Neutrophil (primary cell): Measurements from ENCODE around the gene KNDC1.
A peak's percentile ranks its signal among the peaks of the same experiment; 100 is the strongest.

ENCODE experiments used
- H3K27ac ChIP-seq: fragments of 200-600 bp; sonication (generic); 2 replicates; pipeline ENCODE4 v1.5.1; 2016; ENCODE audit warnings: mild to moderate bottlenecking, moderate library complexity
- H3K27me3 ChIP-seq: fragments of 200-600 bp; sonication (generic); 2 replicates; pipeline ENCODE4 v1.6.0; 2016; ENCODE audit warnings: mild to moderate bottlenecking
- H3K36me3 ChIP-seq: fragments of 200-600 bp; sonication (generic); 2 replicates; pipeline ENCODE4 v1.5.1; 2017
- H3K4me1 ChIP-seq, 2 experiments: fragments of 200-600 bp in 1 of 2; sonication (generic) in 1 of 2; 1 replicate in 1 of 2; 2 replicates in 1 of 2; pipeline versions ENCODE4 v1.5.1 to v1.6.1; 2013 to 2016; ENCODE audit warnings: low read depth in 1 of 2, low read length in 1 of 2, mild to moderate bottlenecking in 1 of 2, moderate library complexity in 1 of 2; ENCODE audit not compliant: control insufficient read depth in 1 of 2, insufficient read depth in 1 of 2
- H3K4me3 ChIP-seq, 2 experiments: fragments of 200-600 bp in 1 of 2; sonication (generic) in 1 of 2; 1 replicate in 1 of 2; 2 replicates in 1 of 2; pipeline ENCODE4 v1.5.1; 2013 to 2016; ENCODE audit warnings: low read depth in 1 of 2, low read length in 1 of 2, mild to moderate bottlenecking in 1 of 2, moderate library complexity in 1 of 2
- H3K9me3 ChIP-seq: fragments of 200-600 bp; sonication (generic); 2 replicates; pipeline ENCODE4 v1.5.1; 2016
- CTCF ChIP-seq: fragments of 200-600 bp; sonication (generic); IDR thresholded peaks from 2 replicates; pipeline ENCODE4 v1.5.1; 2016; ENCODE audit warnings: antibody characterized with exemption

The KNDC1 gene

GRCh38 chr10:133255323-133255722 lies 95.3 kb downstream of the KNDC1 start:
- Histone ChIP-seq H3K4me3 (no peak overlapping the region), H3K36me3 (no peaks in the 10 kb centered on the region), H3K27ac (no peak overlapping the region), H3K4me1 (peaks cover 35 to 41% of the 10 kb centered on the region in 2 experiments), H3K9me3 (no peaks in the 10 kb centered on the region), H3K27me3 (peaks cover 49% of the 10 kb centered on the region)
- no peak for TF ChIP-seq CTCF

GRCh38 chr10:133257489-133258065 lies 97.6 kb downstream of the KNDC1 start:
- Histone ChIP-seq H3K4me3 (peak overlapping the region; percentile 33 to 58), H3K36me3 (peaks cover 6% of the 10 kb centered on the region), H3K9me3 (no peaks in the 10 kb centered on the region), H3K27me3 (peaks cover 40% of the 10 kb centered on the region), H3K27ac (peak overlapping the region; percentile 94), H3K4me1 (peaks cover 55 to 58% of the 10 kb centered on the region in 2 experiments)
- peak; percentile 69 for TF ChIP-seq CTCF

GRCh38 chr10:133258066-133258817 lies 98.2 kb downstream of the KNDC1 start:
- Histone ChIP-seq H3K36me3 (peaks cover 13% of the 10 kb centered on the region), H3K27me3 (peaks cover 40% of the 10 kb centered on the region), H3K4me1 (peaks cover 61% of the 10 kb centered on the region in 2 experiments), H3K9me3 (no peaks in the 10 kb centered on the region), H3K27ac (peak overlapping the region; percentile 94), H3K4me3 (peak overlapping the region; percentile 53 to 58)
- no peak for TF ChIP-seq CTCF

- Histone ChIP-seq H3K27me3 (peaks cover 36% of the 10 kb centered on the region), H3K4me3 (peak overlapping the region; percentile 53 to 58), H3K4me1 (peaks cover 65 to 68% of the 10 kb centered on the region in 2 experiments), H3K9me3 (no peaks in the 10 kb centered on the region), H3K36me3 (peaks cover 20% of the 10 kb centered on the region), H3K27ac (peak overlapping the region; percentile 94)
- TF ChIP-seq CTCF, result peak; percentile 46
Observed at GRCh38 chr10:133258818-133259601, 99.0 kb downstream of the KNDC1 start.

- H3K4me3 ChIP-seq, result peak overlapping the region; percentile 53 to 58
- H3K27me3 ChIP-seq, result peaks cover 30% of the 10 kb centered on the region
- peaks cover 26% of the 10 kb centered on the region for H3K36me3 ChIP-seq
- H3K4me1 ChIP-seq, result peaks cover 71 to 73% of the 10 kb centered on the region in 2 experiments
- peak overlapping the region; percentile 94 for H3K27ac ChIP-seq
- H3K9me3 ChIP-seq, result no peaks in the 10 kb centered on the region
- TF ChIP-seq CTCF, result no peak
Observed at GRCh38 chr10:133259602-133259989, 99.6 kb downstream of the KNDC1 start.
